Astrocyte of the spinal cord (primary cell): ENCODE data around the gene FAM168A.

Experiments
- DNase-seq: peaks from one replicate; pipeline ENCODE4 v3.0.0; 2011; ENCODE audit warnings: low read depth, low spot score
- H3K4me3 ChIP-seq: 2 replicates; pipeline ENCODE4 v1.5.1; 2011; ENCODE audit warnings: low read depth, mild to moderate bottlenecking, low read length, moderate library complexity
- CTCF ChIP-seq: IDR thresholded peaks from 2 replicates; pipeline ENCODE4 v1.5.1; 2012; ENCODE audit warnings: low read depth, mild to moderate bottlenecking, low read length, inconsistent platforms
- in situ Hi-C: cut with HindIII; loops from 2 replicates; pipeline ENCODE4 v1.10.0; 2017; ENCODE audit warnings: low sequenced_read_pairs

The FAM168A gene

GRCh38 chr11:73376160-73376802 is 221.6 kb downstream of the FAM168A start, which contains the start of gene RELT:
Gene RELT, plus strand, starts transcription at chr11:73376399. Its CDS starts 12,738 bp downstream, at chr11:73389137.
- TF ChIP-seq CTCF: peak; percentile 84
- peak; percentile 90 for DNase-seq
- in situ Hi-C loops: no loop called here

GRCh38 chr11:73375830-73376159 is 222.1 kb downstream of the FAM168A start:
- no peak for TF ChIP-seq CTCF
- no peak overlapping the region for H3K4me3 ChIP-seq
- no peak for DNase-seq
- in situ Hi-C loops: no loop called here

More at GRCh38 chr11:73376160-73376802, 221.6 kb downstream of the FAM168A start, which contains the start of gene RELT:
- peak within 1 kb of the TSS; percentile 66 for H3K4me3 ChIP-seq

GRCh38 chr11:73374151-73374550 is 223.8 kb downstream of the FAM168A start:
- DNase-seq: peak; percentile 46
- no peak overlapping the region for H3K4me3 ChIP-seq
- TF ChIP-seq CTCF: no peak
- in situ Hi-C loops: no loop called here

- H3K4me3 ChIP-seq: no peak overlapping the region
- no peak for DNase-seq
- TF ChIP-seq CTCF: peak; percentile 31
- in situ Hi-C loops: no loop called here
Measured at GRCh38 chr11:73372375-73372993, 225.4 kb downstream of the FAM168A start.

- DNase-seq: no peak
- no peak for TF ChIP-seq CTCF
- no peak overlapping the region for H3K4me3 ChIP-seq
- in situ Hi-C loops: no loop called here
Measured at GRCh38 chr11:73367482-73368024, 230.4 kb downstream of the FAM168A start.

GRCh38 chr11:73366953-73367352 is 231.0 kb downstream of the FAM168A start:
- no peak overlapping the region for H3K4me3 ChIP-seq
- DNase-seq: no peak
- in situ Hi-C loops: no loop called here
- no peak for TF ChIP-seq CTCF
